Neural cell (in vitro differentiated cells): ENCODE measurements around the gene CCDC88C. TPM values are rescaled to one million over a fixed set of nuclear protein-coding genes. Genes with fewer than 3 reads are reported as not detected.

Experiments used
- H2AFZ ChIP-seq: fragments of 200-600, 300-800 bp; sonication (generic), shearing (Covaris generic); 2 replicates; pipeline ENCODE4 v1.6.0; 2014; ENCODE audit warnings: low read depth, mild to moderate bottlenecking, antibody characterized with exemption, low read length, moderate library complexity
- H3F3A ChIP-seq: fragments of 200-600 bp; shearing (Covaris generic); 2 replicates; pipeline ENCODE4 v1.6.1; 2016; ENCODE audit warnings: mild to moderate bottlenecking, moderate library complexity, mixed read lengths, antibody characterized with exemption, low read length; ENCODE audit not compliant: insufficient read depth, poor library complexity, severe bottlenecking
- H3K27ac ChIP-seq: fragments of 200-600, 300-800 bp; sonication (generic), shearing (Covaris generic); 2 replicates; pipeline ENCODE4 v1.5.1; 2014; ENCODE audit warnings: mild to moderate bottlenecking, low read length, moderate library complexity
- H3K27me3 ChIP-seq: fragments of 300-800, 200-600 bp; sonication (generic), shearing (Covaris generic); 2 replicates; pipeline ENCODE4 v1.6.0; 2014; ENCODE audit warnings: mild to moderate bottlenecking, low read depth, low read length, moderate library complexity; ENCODE audit not compliant: insufficient read depth
- H3K36me3 ChIP-seq: fragments of 300-800, 200-600 bp; sonication (generic), shearing (Covaris generic); 2 replicates; pipeline ENCODE4 v1.5.1; 2014; ENCODE audit warnings: mild to moderate bottlenecking, antibody characterized with exemption, low read length, moderate library complexity; ENCODE audit not compliant: insufficient read depth
- H3K4me2 ChIP-seq: fragments of 300-800, 200-600 bp; sonication (generic), shearing (Covaris generic); 2 replicates; pipeline ENCODE4 v1.6.0; 2014; ENCODE audit warnings: mild to moderate bottlenecking, low read length
- H3K4me3 ChIP-seq: fragments of 300-800, 200-600 bp; sonication (generic), shearing (Covaris generic); 2 replicates; pipeline ENCODE4 v1.5.1; 2014; ENCODE audit warnings: mild to moderate bottlenecking, low read length, moderate library complexity
- H3K79me2 ChIP-seq: fragments of 200-600 bp; shearing (Covaris generic); replicated peaks from 2 replicates; pipeline ENCODE4 v1.6.0; 2014; ENCODE audit warnings: mild to moderate bottlenecking, low read length, moderate library complexity; ENCODE audit not compliant: insufficient read depth
- H3K9ac ChIP-seq: fragments of 300-800, 200-600 bp; sonication (generic), shearing (Covaris generic); 2 replicates; pipeline ENCODE4 v1.6.1; 2016; ENCODE audit warnings: mild to moderate bottlenecking, low read length, mixed read lengths
- H3K9me2 ChIP-seq: fragments of 200-600 bp; shearing (Covaris generic); 2 replicates; pipeline ENCODE4 v1.6.1; 2016; ENCODE audit warnings: mild to moderate bottlenecking, low read length, mixed read lengths; ENCODE audit not compliant: insufficient read depth
- H3K9me3 ChIP-seq: fragments of 200-600, 300-800 bp; sonication (generic), shearing (Covaris generic); 2 replicates; pipeline ENCODE4 v1.6.1; 2016; ENCODE audit warnings: mild to moderate bottlenecking, mixed run types, low read length, moderate library complexity, mixed read lengths
- H4K20me1 ChIP-seq: fragments of 200-600 bp; shearing (Covaris generic); 2 replicates; pipeline ENCODE4 v1.6.1; 2016; ENCODE audit warnings: mild to moderate bottlenecking, mixed run types; ENCODE audit not compliant: insufficient read depth
- EP300 ChIP-seq: fragments of 450-650 bp; conservative IDR thresholded peaks from 2 replicates; pipeline ENCODE4 v1.6.1; 2014; ENCODE audit warnings: antibody characterized with exemption, mild to moderate bottlenecking, moderate library complexity; ENCODE audit not compliant: poor library complexity, severe bottlenecking
- EZH2 ChIP-seq: fragments of 200-600, 300-800 bp; shearing (Covaris generic), sonication (generic); IDR thresholded peaks from 2 replicates; pipeline ENCODE4 v1.6.1; 2014; ENCODE audit warnings: antibody characterized with exemption, low read length, borderline replicate concordance, mild to moderate bottlenecking; ENCODE audit not compliant: insufficient read depth, poor library complexity, severe bottlenecking
- MXI1 ChIP-seq: fragments of 450-650 bp; conservative IDR thresholded peaks from 2 replicates; pipeline ENCODE4 v1.6.1; 2014; ENCODE audit warnings: antibody characterized with exemption, mild to moderate bottlenecking; ENCODE audit not compliant: poor library complexity, severe bottlenecking
- POLR2AphosphoS5 ChIP-seq: IDR thresholded peaks from 2 replicates; pipeline ENCODE4 v1.6.1; 2012
- RAD21 ChIP-seq: fragments of 450-650 bp; conservative IDR thresholded peaks from 2 replicates; pipeline ENCODE4 v1.6.1; 2014; ENCODE audit warnings: antibody characterized with exemption, mild to moderate bottlenecking, moderate library complexity
- SMC3 ChIP-seq: fragments of 450-650 bp; conservative IDR thresholded peaks from 2 replicates; pipeline ENCODE4 v1.6.1; 2014; ENCODE audit warnings: antibody characterized with exemption, mild to moderate bottlenecking, moderate library complexity; ENCODE audit not compliant: poor library complexity
- TAF1 ChIP-seq: IDR thresholded peaks from 2 replicates; pipeline ENCODE4 v1.6.1; 2012; ENCODE audit warnings: low read depth
- polyA plus RNA-seq: library from polyadenylated mRNA; depleted of rRNA; stranded (reverse); fragments of >200 nt; gene quantifications from 2 replicates; pipeline ENCODE4 v1.2.3, GENCODE V29; 2014
- TF ChIP-seq, protein P1 (sequence below): IDR thresholded peaks from 2 replicates; pipeline ENCODE4 v1.6.1; 2012; ENCODE audit warnings: borderline replicate concordance
- TF ChIP-seq, protein P2 (sequence below): fragments of 450-650 bp; IDR thresholded peaks from 2 replicates; pipeline ENCODE4 v1.5.1; 2014; ENCODE audit warnings: antibody characterized with exemption, mild to moderate bottlenecking, moderate library complexity; ENCODE audit not compliant: poor library complexity, severe bottlenecking

CCDC88C gene
- polyA plus RNA-seq, 1 donor from 2014 or later = 20.1 TPM

DNA sequence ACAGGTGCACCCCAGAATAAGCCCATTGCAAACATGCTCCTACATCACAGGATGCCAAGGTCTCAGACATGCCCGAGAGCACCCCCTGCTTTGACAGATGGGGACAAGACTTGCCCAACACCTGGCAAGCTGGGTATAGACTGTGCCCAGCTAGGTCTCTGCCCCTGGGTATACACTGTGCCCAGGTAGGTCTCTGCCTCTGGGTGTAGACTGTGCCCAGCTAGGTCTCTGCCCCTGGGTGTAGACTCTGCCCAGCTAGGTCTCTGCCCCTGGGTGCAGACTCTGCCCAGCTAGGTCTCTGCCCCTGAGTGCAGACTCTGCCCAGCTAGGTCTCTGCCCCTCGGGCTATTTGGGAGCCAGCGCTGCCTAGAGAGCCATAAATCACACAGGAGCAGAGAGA, 85.9 kb downstream of the CCDC88C start:
- Histone ChIP-seq H2AFZ (no peak overlapping the region), H3K4me3 (no peak overlapping the region), H3K9me3 (no peaks in the 10 kb centered on the region), H3K9ac (no peak overlapping the region), H3F3A (no peaks in the 10 kb centered on the region), H3K27me3 (no peaks in the 10 kb centered on the region), H3K4me2 (no peak overlapping the region), H3K27ac (no peak overlapping the region), H3K9me2 (no peaks in the 10 kb centered on the region), H4K20me1 (no peaks in the 10 kb centered on the region), H3K79me2 (no peaks in the 10 kb centered on the region), H3K36me3 (no peaks in the 10 kb centered on the region)
- TF ChIP-seq TAF1 (no peak), RAD21 (no peak), EP300 (no peak), MXI1 (no peak)
- TF ChIP-seq, protein P1, sequence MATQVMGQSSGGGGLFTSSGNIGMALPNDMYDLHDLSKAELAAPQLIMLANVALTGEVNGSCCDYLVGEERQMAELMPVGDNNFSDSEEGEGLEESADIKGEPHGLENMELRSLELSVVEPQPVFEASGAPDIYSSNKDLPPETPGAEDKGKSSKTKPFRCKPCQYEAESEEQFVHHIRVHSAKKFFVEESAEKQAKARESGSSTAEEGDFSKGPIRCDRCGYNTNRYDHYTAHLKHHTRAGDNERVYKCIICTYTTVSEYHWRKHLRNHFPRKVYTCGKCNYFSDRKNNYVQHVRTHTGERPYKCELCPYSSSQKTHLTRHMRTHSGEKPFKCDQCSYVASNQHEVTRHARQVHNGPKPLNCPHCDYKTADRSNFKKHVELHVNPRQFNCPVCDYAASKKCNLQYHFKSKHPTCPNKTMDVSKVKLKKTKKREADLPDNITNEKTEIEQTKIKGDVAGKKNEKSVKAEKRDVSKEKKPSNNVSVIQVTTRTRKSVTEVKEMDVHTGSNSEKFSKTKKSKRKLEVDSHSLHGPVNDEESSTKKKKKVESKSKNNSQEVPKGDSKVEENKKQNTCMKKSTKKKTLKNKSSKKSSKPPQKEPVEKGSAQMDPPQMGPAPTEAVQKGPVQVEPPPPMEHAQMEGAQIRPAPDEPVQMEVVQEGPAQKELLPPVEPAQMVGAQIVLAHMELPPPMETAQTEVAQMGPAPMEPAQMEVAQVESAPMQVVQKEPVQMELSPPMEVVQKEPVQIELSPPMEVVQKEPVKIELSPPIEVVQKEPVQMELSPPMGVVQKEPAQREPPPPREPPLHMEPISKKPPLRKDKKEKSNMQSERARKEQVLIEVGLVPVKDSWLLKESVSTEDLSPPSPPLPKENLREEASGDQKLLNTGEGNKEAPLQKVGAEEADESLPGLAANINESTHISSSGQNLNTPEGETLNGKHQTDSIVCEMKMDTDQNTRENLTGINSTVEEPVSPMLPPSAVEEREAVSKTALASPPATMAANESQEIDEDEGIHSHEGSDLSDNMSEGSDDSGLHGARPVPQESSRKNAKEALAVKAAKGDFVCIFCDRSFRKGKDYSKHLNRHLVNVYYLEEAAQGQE = no peak
- TF ChIP-seq, protein P2, sequence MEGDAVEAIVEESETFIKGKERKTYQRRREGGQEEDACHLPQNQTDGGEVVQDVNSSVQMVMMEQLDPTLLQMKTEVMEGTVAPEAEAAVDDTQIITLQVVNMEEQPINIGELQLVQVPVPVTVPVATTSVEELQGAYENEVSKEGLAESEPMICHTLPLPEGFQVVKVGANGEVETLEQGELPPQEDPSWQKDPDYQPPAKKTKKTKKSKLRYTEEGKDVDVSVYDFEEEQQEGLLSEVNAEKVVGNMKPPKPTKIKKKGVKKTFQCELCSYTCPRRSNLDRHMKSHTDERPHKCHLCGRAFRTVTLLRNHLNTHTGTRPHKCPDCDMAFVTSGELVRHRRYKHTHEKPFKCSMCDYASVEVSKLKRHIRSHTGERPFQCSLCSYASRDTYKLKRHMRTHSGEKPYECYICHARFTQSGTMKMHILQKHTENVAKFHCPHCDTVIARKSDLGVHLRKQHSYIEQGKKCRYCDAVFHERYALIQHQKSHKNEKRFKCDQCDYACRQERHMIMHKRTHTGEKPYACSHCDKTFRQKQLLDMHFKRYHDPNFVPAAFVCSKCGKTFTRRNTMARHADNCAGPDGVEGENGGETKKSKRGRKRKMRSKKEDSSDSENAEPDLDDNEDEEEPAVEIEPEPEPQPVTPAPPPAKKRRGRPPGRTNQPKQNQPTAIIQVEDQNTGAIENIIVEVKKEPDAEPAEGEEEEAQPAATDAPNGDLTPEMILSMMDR = no peak

DNA sequence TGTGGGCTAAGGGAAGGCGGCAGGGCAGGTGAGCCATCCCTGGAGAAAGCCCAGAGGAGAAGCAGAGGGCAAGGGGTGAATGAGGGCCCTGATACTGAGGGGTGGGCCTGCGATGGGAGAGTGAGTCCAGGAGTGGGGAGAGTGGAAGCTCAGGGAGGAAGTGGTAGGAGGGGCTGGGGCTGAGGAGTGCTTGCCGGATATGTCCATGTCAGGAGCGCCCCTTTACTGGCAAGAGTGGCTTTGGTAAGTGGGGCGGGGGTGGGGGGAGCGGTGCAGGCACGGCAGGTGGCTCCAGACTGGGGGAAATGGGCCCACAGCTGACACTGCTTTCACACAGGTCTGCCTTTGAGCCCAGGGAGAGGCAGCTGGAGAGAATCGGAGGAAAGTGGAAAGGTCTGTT, 86.8 kb downstream of the CCDC88C start:
- Histone ChIP-seq H3K9ac (no peak overlapping the region), H3K36me3 (no peaks in the 10 kb centered on the region), H3K27me3 (no peaks in the 10 kb centered on the region), H2AFZ (no peak overlapping the region), H3K9me3 (no peaks in the 10 kb centered on the region), H3K79me2 (no peaks in the 10 kb centered on the region), H4K20me1 (no peaks in the 10 kb centered on the region), H3F3A (no peaks in the 10 kb centered on the region), H3K27ac (no peak overlapping the region), H3K4me3 (no peak overlapping the region), H3K9me2 (no peaks in the 10 kb centered on the region), H3K4me2 (no peak overlapping the region)
- no peak for TF ChIP-seq POLR2AphosphoS5
- no peak for TF ChIP-seq EZH2
- TF ChIP-seq MXI1 = no peak
- TF ChIP-seq, protein P2 = no peak
- TF ChIP-seq, protein P1 = no peak
- TF ChIP-seq RAD21 = no peak
- TF ChIP-seq TAF1 = no peak
- no peak for TF ChIP-seq SMC3
- TF ChIP-seq EP300 = no peak
